Osteoblast (primary cell): Measurements from ENCODE around the gene PLXNA2. TPM values are rescaled to one million over a fixed set of nuclear protein-coding genes. Genes with fewer than 3 reads are reported as not detected.
A peak's percentile ranks its signal among the peaks of the same experiment; 100 is the strongest.

Experiments
- DNase-seq: peaks from one replicate; pipeline ENCODE4 v3.0.0; 2011; ENCODE audit warnings: low spot score, mixed read lengths; ENCODE audit not compliant: insufficient read length; ENCODE audit errors: missing footprints
- H2AFZ ChIP-seq: 2 replicates; pipeline ENCODE4 v1.6.0; 2011; ENCODE audit warnings: mild to moderate bottlenecking, low read length
- H3K27ac ChIP-seq: 2 replicates; pipeline ENCODE4 v1.5.1; 2011; ENCODE audit warnings: mild to moderate bottlenecking, low read depth, low read length, moderate library complexity
- H3K27me3 ChIP-seq: 2 replicates; pipeline ENCODE4 v1.6.0; 2012; ENCODE audit warnings: mild to moderate bottlenecking, control low read depth, inconsistent platforms, low read length, moderate library complexity; ENCODE audit not compliant: insufficient read depth
- H3K36me3 ChIP-seq: 2 replicates; pipeline ENCODE4 v1.5.1; 2011; ENCODE audit warnings: mild to moderate bottlenecking, low read length, control low read depth, moderate library complexity; ENCODE audit not compliant: insufficient read depth
- H3K4me1 ChIP-seq: 2 replicates; pipeline ENCODE4 v1.5.1; 2011; ENCODE audit warnings: mild to moderate bottlenecking, low read length, control low read depth, moderate library complexity; ENCODE audit not compliant: insufficient read depth
- H3K4me2 ChIP-seq: 2 replicates; pipeline ENCODE4 v1.6.0; 2011; ENCODE audit warnings: mild to moderate bottlenecking, low read length; ENCODE audit not compliant: insufficient read depth
- H3K4me3 ChIP-seq: fragments of 200-600 bp; sonication (generic); 3 replicates; pipeline ENCODE4 v1.5.1; 2012; ENCODE audit warnings: mild to moderate bottlenecking, low read length, inconsistent platforms; ENCODE audit not compliant: insufficient read depth
- H3K79me2 ChIP-seq: 2 replicates; pipeline ENCODE4 v1.6.0; 2012; ENCODE audit warnings: mild to moderate bottlenecking, low read length, control low read depth, inconsistent platforms; ENCODE audit not compliant: insufficient read depth
- H3K9me3 ChIP-seq: 2 replicates; pipeline ENCODE4 v1.5.1; 2011; ENCODE audit warnings: low read depth, low read length, control low read depth
- H4K20me1 ChIP-seq: 2 replicates; pipeline ENCODE4 v1.6.0; 2012; ENCODE audit warnings: mild to moderate bottlenecking, low read length, control low read depth; ENCODE audit not compliant: insufficient read depth
- total RNA-seq: library from RNA; depleted of rRNA; stranded (reverse); fragments of >200 nt; gene quantifications from 2 replicates; pipeline ENCODE4 v1.2.3, GENCODE V29; 2012
- TF ChIP-seq, protein P1 (sequence below): IDR thresholded peaks from 2 replicates; pipeline ENCODE4 v1.5.1; 2011; ENCODE audit warnings: mild to moderate bottlenecking, low read depth, low read length, moderate library complexity; ENCODE audit errors: extremely low read depth

Gene PLXNA2
- total RNA-seq, 1 donor: 3.3 TPM

DNA sequence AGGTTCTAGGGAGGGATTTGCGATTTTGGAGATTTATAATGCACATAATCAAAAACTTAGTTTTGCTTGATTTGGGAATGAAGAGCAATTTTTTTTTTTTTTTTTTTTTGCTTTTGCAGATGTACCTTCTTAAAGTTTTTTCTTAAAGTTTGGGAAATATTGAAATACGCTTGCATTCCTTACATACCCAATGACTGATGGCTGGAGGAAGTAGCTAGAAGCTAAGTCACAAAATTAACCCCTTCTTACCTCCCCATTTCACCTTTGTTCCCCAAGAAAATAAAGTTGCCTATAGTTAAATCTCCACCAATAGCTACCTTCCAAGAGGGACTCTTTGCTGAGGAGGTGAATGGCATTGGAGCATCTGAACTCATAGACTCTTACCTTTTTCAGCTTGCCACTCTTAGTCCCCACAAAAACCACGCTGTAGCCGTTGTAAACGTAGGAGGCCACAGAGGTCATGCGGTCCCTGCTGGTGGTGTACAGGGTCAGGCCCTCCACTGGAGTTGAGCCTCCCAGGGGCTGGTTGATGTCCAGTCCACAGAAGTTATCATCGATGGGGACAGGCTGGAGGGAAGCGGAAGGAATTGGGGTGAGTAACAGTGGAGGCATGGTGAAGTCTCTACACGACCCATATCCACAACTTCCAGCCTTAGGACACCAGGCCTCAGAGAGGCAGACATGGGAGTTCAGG, 34.1 kb downstream of the PLXNA2 start:
- TF ChIP-seq, protein P1, sequence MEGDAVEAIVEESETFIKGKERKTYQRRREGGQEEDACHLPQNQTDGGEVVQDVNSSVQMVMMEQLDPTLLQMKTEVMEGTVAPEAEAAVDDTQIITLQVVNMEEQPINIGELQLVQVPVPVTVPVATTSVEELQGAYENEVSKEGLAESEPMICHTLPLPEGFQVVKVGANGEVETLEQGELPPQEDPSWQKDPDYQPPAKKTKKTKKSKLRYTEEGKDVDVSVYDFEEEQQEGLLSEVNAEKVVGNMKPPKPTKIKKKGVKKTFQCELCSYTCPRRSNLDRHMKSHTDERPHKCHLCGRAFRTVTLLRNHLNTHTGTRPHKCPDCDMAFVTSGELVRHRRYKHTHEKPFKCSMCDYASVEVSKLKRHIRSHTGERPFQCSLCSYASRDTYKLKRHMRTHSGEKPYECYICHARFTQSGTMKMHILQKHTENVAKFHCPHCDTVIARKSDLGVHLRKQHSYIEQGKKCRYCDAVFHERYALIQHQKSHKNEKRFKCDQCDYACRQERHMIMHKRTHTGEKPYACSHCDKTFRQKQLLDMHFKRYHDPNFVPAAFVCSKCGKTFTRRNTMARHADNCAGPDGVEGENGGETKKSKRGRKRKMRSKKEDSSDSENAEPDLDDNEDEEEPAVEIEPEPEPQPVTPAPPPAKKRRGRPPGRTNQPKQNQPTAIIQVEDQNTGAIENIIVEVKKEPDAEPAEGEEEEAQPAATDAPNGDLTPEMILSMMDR: no peak
- Histone ChIP-seq H2AFZ (no peak overlapping the region), H3K4me2 (no peak overlapping the region), H3K9me3 (no peaks in the 10 kb centered on the region), H3K4me3 (no peak overlapping the region), H4K20me1 (no peaks in the 10 kb centered on the region), H3K4me1 (peaks cover 25% of the 10 kb centered on the region), H3K79me2 (no peaks in the 10 kb centered on the region), H3K27me3 (no peaks in the 10 kb centered on the region), H3K36me3 (no peaks in the 10 kb centered on the region), H3K27ac (no peak overlapping the region)
- no peak for DNase-seq

DNA sequence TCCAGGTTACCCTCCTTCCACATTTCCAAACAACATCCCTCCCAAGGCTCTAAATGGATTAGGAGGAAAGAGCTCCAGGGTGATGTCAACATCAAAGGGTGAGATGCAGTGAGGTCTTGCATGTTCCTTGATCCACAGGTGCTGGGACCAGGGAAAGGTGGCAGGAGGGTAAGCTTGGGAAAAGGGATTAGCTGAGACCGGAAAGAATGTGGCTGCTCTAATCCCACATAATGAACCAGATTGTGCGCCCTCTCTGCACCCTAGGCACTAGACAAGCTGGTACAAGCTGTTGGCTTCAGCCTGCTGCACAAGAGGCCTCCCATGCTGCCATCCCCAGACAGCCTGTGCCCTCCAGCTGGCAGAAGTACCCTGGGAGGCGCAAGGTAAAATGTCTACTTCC, 34.9 kb downstream of the PLXNA2 start:
- H3K36me3 ChIP-seq: no peaks in the 10 kb centered on the region
- no peak overlapping the region for H2AFZ ChIP-seq
- no peaks in the 10 kb centered on the region for H3K27me3 ChIP-seq
- TF ChIP-seq, protein P1: no peak
- H3K4me3 ChIP-seq: no peak overlapping the region
- H4K20me1 ChIP-seq: no peaks in the 10 kb centered on the region
- H3K9me3 ChIP-seq: no peaks in the 10 kb centered on the region
- no peak overlapping the region for H3K27ac ChIP-seq
- H3K79me2 ChIP-seq: no peaks in the 10 kb centered on the region
- DNase-seq: no peak
- H3K4me1 ChIP-seq: peaks cover 29% of the 10 kb centered on the region
- H3K4me2 ChIP-seq: no peak overlapping the region

DNA sequence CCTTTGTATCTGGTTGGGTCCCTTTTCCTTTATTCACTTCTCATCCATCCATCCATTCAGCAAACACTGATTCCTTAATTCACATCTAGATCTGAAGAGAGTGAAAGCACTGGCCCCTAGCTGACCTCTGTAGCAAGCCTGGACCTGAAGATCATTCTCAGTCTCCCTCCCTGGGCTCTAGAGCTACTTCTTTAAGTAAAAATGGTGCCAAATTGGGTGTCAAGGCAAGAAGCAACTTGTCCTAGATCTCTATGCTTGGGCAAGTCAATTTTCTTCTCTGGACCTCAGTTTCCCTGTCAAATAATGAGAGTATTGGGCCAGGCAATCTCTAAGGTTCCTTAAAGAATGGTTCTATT, 36.1 kb downstream of the PLXNA2 start:
- Histone ChIP-seq H3K4me1 (peaks cover 40% of the 10 kb centered on the region), H3K79me2 (no peaks in the 10 kb centered on the region)
- DNase-seq: no peak

DNA sequence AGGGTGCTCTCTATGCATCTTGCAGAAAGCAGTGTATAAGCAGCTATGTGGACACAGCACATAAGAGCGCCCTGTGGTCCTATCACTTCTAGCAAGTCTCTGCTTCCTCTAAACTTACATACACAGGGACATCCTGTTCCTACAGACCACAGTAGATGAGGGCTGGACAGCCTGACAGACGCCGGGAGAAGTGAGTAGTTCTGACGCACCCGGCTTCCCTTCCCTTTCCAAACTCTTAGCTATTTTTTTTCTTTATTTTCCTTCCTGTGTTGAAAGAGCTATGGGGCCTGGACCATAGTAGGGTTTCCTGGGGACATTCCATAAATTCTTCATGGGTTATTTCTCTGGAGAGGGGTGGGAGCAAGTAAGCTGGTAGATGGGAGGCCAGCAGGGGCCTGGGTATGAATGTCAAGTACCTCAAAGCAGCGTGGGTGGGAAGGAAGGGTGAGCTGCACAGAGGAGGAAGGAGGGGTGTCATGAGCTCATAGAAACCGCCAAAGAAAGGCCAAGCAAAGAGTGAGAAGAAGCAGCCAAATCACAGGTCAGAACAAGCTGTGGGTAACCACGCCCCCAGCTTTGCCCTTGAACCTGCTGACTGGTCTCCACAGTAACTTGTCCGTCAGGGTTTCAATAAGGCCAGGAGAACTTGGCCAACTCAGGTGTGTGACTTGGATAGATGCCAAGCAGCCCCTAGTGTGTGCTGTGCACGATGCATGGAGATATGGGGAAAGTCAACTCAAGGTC, 36.6 kb downstream of the PLXNA2 start:
- Histone ChIP-seq H3K4me1 (peaks cover 43% of the 10 kb centered on the region), H3K79me2 (no peaks in the 10 kb centered on the region), H3K27ac (peak overlapping the region; percentile 73), H3K4me3 (peak overlapping the region; percentile 8), H3K27me3 (no peaks in the 10 kb centered on the region), H3K4me2 (peak overlapping the region; percentile 35), H2AFZ (peak overlapping the region; percentile 40), H3K9me3 (no peaks in the 10 kb centered on the region), H3K36me3 (no peaks in the 10 kb centered on the region), H4K20me1 (no peaks in the 10 kb centered on the region)
- peak; percentile 93 for DNase-seq
- TF ChIP-seq, protein P1: no peak

More for the DNA sequence above, 36.1 kb downstream of the PLXNA2 start:
- Histone ChIP-seq H4K20me1 (no peaks in the 10 kb centered on the region), H3K27me3 (no peaks in the 10 kb centered on the region), H3K27ac (peak overlapping the region; percentile 73), H3K4me2 (peak overlapping the region; percentile 35), H3K4me3 (peak overlapping the region; percentile 8), H3K9me3 (no peaks in the 10 kb centered on the region), H3K36me3 (no peaks in the 10 kb centered on the region), H2AFZ (no peak overlapping the region)
- TF ChIP-seq, protein P1: no peak
